ENCODE measurements around the gene TIAM1. TPM values are rescaled to one million over a fixed set of nuclear protein-coding genes. Genes with fewer than 3 reads are reported as not detected.

The TIAM1 gene
- total RNA-seq, 1 donor = 16.3 TPM

DNA sequence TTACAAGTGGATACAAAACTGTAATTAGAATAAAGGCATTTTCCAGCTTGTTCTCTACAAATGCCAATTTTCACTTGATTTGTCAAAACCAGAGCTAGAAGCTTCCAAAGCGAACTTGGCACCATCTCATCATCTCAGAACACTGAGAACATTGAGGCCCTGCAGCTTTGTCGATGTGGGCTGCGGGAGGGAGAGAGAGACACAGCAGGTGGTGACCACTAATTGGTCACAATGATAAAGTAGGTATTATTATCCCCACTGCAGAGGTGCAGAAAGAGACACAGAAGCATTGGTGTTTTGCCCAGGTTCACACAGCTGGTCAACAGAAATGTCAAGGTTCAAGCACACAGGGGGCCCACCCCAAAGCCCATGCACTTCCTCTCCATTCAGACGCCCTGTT is 233.6 kb downstream of the TIAM1 start:
- H3K9me3 ChIP-seq (ENCODE audit: low read depth, low read length) = no peaks in the 10 kb centered on the region
- H3K27me3 ChIP-seq (ENCODE audit: insufficient read depth, low read length) = no peaks in the 10 kb centered on the region
- no peaks in the 10 kb centered on the region for H3K79me2 ChIP-seq (ENCODE audit: insufficient read depth, low read length)
- H3K27ac ChIP-seq (ENCODE audit: low read depth, low read length) = no peak overlapping the region
- H3K36me3 ChIP-seq (ENCODE audit: insufficient read depth, low read length) = no peaks in the 10 kb centered on the region
- H3K4me3 ChIP-seq (ENCODE audit: insufficient read depth, low read length) = no peak overlapping the region
- no peak overlapping the region for H3K4me2 ChIP-seq (ENCODE audit: insufficient read depth, low read length)
- H2AFZ ChIP-seq (ENCODE audit: low read length) = no peak overlapping the region
- H3K4me1 ChIP-seq (ENCODE audit: insufficient read depth, low read length) = no peaks in the 10 kb centered on the region
- no peaks in the 10 kb centered on the region for H4K20me1 ChIP-seq (ENCODE audit: insufficient read depth, low read length)
- no peak for DNase-seq (ENCODE audit: insufficient read length, low spot score, missing footprints)
- TF ChIP-seq, protein P1, sequence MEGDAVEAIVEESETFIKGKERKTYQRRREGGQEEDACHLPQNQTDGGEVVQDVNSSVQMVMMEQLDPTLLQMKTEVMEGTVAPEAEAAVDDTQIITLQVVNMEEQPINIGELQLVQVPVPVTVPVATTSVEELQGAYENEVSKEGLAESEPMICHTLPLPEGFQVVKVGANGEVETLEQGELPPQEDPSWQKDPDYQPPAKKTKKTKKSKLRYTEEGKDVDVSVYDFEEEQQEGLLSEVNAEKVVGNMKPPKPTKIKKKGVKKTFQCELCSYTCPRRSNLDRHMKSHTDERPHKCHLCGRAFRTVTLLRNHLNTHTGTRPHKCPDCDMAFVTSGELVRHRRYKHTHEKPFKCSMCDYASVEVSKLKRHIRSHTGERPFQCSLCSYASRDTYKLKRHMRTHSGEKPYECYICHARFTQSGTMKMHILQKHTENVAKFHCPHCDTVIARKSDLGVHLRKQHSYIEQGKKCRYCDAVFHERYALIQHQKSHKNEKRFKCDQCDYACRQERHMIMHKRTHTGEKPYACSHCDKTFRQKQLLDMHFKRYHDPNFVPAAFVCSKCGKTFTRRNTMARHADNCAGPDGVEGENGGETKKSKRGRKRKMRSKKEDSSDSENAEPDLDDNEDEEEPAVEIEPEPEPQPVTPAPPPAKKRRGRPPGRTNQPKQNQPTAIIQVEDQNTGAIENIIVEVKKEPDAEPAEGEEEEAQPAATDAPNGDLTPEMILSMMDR (IDR thresholded peaks at IDR 0.05; ENCODE audit: extremely low read depth, low read depth, low read length) = no peak

DNA sequence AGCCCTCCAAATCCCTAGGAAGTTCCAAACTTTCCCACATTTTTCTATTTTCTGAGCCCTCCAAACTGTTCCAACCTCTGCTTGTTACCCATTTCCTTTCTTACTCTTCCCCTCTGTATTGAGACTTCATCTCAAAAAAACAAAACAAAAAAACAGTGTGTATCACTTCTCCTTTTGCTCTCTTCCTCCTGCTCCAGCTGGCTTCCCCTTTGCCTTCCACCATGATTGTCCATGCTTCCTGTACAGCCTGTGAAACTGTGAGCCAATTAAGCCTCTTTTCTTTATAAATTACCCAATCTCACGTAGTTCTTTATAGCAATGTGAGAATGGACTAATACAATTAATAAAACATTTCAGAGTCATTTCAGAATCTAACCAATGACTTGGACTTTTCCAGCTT is 236.2 kb downstream of the TIAM1 start:
- Histone ChIP-seq H3K27me3 (ENCODE audit: insufficient read depth, low read length) (no peaks in the 10 kb centered on the region), H3K4me1 (ENCODE audit: insufficient read depth, low read length) (no peaks in the 10 kb centered on the region), H4K20me1 (ENCODE audit: insufficient read depth, low read length) (no peaks in the 10 kb centered on the region), H2AFZ (ENCODE audit: low read length) (no peak overlapping the region), H3K27ac (ENCODE audit: low read depth, low read length) (no peak overlapping the region), H3K4me3 (ENCODE audit: insufficient read depth, low read length) (no peak overlapping the region), H3K36me3 (ENCODE audit: insufficient read depth, low read length) (no peaks in the 10 kb centered on the region), H3K9me3 (ENCODE audit: low read depth, low read length) (no peaks in the 10 kb centered on the region), H3K79me2 (ENCODE audit: insufficient read depth, low read length) (no peaks in the 10 kb centered on the region), H3K4me2 (ENCODE audit: insufficient read depth, low read length) (no peak overlapping the region)
- TF ChIP-seq, protein P1 (IDR thresholded peaks at IDR 0.05; ENCODE audit: extremely low read depth, low read depth, low read length) = no peak
- DNase-seq (ENCODE audit: insufficient read length, low spot score, missing footprints) = no peak

DNA sequence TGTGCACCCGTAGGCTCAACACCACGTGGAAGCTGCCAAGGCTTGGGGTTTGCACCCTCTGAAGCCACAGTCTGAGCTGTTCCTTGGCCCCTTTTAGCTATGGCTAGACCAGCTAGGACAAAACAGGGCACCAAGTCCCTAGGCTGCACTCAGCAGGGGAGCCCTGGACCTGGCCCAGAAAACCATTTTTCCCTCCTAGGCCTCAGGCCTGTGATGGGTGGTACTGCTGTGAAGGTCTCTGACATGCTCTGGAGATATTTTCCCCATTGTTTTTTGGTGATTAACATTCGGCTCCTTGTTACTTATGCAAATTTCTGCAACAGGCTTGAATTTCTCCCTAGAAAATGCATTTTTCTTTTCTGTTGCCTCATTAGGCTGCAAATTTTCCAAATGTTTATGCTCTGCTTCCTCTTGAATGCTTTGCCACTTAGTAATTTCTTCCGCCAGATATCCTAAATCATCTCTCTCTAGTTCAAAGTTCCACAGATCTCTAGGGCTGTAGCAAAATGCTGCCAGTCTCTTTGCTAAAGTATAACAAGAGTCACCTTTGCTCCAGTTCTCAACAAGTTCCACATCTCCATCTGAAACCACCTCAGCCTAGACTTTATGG is 236.8 kb downstream of the TIAM1 start:
- Histone ChIP-seq H2AFZ (ENCODE audit: low read length) (no peak overlapping the region), H3K79me2 (ENCODE audit: insufficient read depth, low read length) (no peaks in the 10 kb centered on the region), H4K20me1 (ENCODE audit: insufficient read depth, low read length) (no peaks in the 10 kb centered on the region), H3K27ac (ENCODE audit: low read depth, low read length) (no peak overlapping the region), H3K36me3 (ENCODE audit: insufficient read depth, low read length) (no peaks in the 10 kb centered on the region), H3K4me1 (ENCODE audit: insufficient read depth, low read length) (no peaks in the 10 kb centered on the region), H3K27me3 (ENCODE audit: insufficient read depth, low read length) (no peaks in the 10 kb centered on the region), H3K4me2 (ENCODE audit: insufficient read depth, low read length) (no peak overlapping the region), H3K4me3 (ENCODE audit: insufficient read depth, low read length) (no peak overlapping the region), H3K9me3 (ENCODE audit: low read depth, low read length) (no peaks in the 10 kb centered on the region)
- no peak for DNase-seq (ENCODE audit: insufficient read length, low spot score, missing footprints)
- TF ChIP-seq, protein P1 (IDR thresholded peaks at IDR 0.05; ENCODE audit: extremely low read depth, low read depth, low read length) = no peak

DNA sequence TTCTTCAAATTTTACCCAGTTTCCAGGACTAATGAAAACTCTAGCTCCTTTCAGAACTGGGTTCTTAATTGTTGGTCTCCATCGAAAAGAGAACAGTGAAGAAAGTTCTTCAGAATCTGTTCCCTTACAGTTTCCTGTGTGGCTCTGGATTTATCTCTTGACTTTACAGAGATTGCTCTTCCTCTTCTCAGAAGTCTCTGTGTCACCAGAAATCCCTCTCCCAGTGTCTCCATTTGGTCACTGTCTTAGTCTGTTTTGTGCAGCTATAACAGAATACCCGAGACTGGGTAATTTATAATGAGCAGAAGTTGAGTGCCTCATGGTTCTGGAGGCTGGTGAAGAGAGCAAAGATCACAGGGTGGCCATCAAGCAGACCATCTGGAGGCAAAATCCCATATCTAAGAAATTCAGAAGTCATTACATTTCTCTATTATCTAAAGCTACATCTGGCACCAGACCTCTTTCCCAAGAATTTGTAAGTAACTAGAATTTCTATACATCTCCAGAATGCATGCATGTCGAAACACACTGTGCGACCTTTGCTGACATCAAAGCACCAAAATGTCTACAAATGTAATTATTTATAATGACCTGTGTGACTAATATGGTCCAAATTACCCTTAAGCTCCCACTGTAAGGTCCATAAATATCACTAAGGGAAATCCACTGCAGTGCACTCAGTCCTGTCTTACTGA is 240.3 kb downstream of the TIAM1 start:
- TF ChIP-seq, protein P1 (IDR thresholded peaks at IDR 0.05; ENCODE audit: extremely low read depth, low read depth, low read length) = no peak
- Histone ChIP-seq H3K79me2 (ENCODE audit: insufficient read depth, low read length) (no peaks in the 10 kb centered on the region), H3K27ac (ENCODE audit: low read depth, low read length) (no peak overlapping the region), H3K36me3 (ENCODE audit: insufficient read depth, low read length) (no peaks in the 10 kb centered on the region), H3K9me3 (ENCODE audit: low read depth, low read length) (no peaks in the 10 kb centered on the region), H3K4me3 (ENCODE audit: insufficient read depth, low read length) (no peak overlapping the region), H3K27me3 (ENCODE audit: insufficient read depth, low read length) (peaks cover 2% of the 10 kb centered on the region), H4K20me1 (ENCODE audit: insufficient read depth, low read length) (no peaks in the 10 kb centered on the region), H2AFZ (ENCODE audit: low read length) (no peak overlapping the region), H3K4me1 (ENCODE audit: insufficient read depth, low read length) (no peaks in the 10 kb centered on the region), H3K4me2 (ENCODE audit: insufficient read depth, low read length) (no peak overlapping the region)
- no peak for DNase-seq (ENCODE audit: insufficient read length, low spot score, missing footprints)
